Activated naive CD4-positive, alpha-beta T cell treated with anti-CD3 and anti-CD28 coated beads, Interleukin-2, amount 10 ng/mL, durations not matched to agents 7 days and 5 days (primary cell): ENCODE measurements around the gene CD300C.

ENCODE experiments used
- CTCF ChIA-PET: fragments of 350-600 bp; sonication (Branson Sonifier 250); formaldehyde crosslinking; loops from one replicate; lab custom pipeline; 2021; ENCODE audit warnings: antibody characterized with exemption; lab: Charles Lee
- DNase-seq: peaks from one replicate; pipeline ENCODE4 v3.0.0-alpha.2; 2020
- H3K27ac Mint-ChIP-seq: one replicate; pipeline ENCODE4 v1.8.0; 2021; ENCODE audit warnings: mild to moderate bottlenecking, moderate library complexity, mixed read lengths
- H3K27me3 Mint-ChIP-seq: one replicate; pipeline ENCODE4 v1.8.0; 2021; ENCODE audit warnings: mild to moderate bottlenecking, mixed read lengths
- H3K36me3 Mint-ChIP-seq: one replicate; pipeline ENCODE4 v1.8.0; 2021; ENCODE audit warnings: mixed read lengths
- H3K4me1 Mint-ChIP-seq: one replicate; pipeline ENCODE4 v1.8.0; 2021; ENCODE audit warnings: mixed read lengths
- H3K4me3 Mint-ChIP-seq: one replicate; pipeline ENCODE4 v1.8.0; 2021; ENCODE audit warnings: mild to moderate bottlenecking, moderate library complexity, mixed read lengths
- H3K9me3 Mint-ChIP-seq: one replicate; pipeline ENCODE4 v1.8.0; 2021; ENCODE audit warnings: mixed read lengths

The CD300C gene

DNA sequence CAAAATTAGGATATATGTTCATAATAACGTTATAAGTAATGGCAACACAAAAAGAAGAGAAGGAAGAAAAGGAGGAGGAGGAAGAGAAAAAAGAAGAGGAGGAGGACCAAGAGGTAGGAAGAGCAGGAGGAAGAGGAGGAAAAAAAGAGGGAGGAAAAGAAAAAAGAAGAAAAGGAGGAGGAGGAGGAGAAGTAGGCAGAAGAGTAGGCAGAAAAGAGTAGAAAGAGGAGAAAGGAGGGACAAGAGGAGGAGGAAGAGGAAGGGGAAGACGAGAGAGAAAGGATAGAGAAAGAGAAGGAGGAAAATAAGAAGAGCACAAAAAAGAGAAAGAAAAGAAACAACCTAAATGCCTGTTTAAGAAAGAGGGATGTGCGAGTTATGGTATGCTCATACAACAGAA is 9.0 kb downstream of the CD300C start:
- DNase-seq, result no peak
- Mint-ChIP-seq H3K27ac (no peak overlapping the region), H3K4me3 (no peak overlapping the region), H3K27me3 (peaks cover 70% of the 10 kb centered on the region), H3K4me1 (peaks cover 2% of the 10 kb centered on the region), H3K36me3 (no peaks in the 10 kb centered on the region), H3K9me3 (no peaks in the 10 kb centered on the region)
- CTCF ChIA-PET, result no interaction called here

DNA sequence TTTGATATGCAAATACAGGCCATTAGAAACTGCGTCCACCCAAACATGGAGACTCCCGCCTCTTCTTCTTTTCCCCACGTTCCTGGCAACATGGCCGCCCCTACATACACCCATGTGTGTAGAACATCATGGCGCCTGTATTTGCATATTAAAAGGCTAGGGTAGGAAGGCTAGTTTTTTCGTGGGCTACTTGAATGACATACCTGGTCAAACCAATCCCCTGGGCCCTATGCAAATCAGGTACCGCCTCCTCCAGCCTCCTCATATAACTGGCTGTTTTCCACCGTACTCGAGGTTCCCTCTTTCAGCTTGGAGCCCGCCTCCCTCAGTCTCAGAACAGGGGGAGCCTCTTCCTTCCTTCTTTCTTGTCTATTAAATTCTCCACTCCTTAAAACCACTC is 13.8 kb downstream of the CD300C start:
- peaks cover 2% of the 10 kb centered on the region for H3K4me1 Mint-ChIP-seq
- H3K36me3 Mint-ChIP-seq, result no peaks in the 10 kb centered on the region
- H3K9me3 Mint-ChIP-seq, result no peaks in the 10 kb centered on the region
- H3K27me3 Mint-ChIP-seq, result peaks cover 76% of the 10 kb centered on the region
- DNase-seq, result no peak
- H3K4me3 Mint-ChIP-seq, result no peak overlapping the region
- H3K27ac Mint-ChIP-seq, result no peak overlapping the region
- CTCF ChIA-PET, result interaction anchor here (0.6 to 3.2 kb wide), 11 partner anchors 11 to 238 kb away, joined by 3 to 29 read pairs (median 3); partner anchors contain the start of genes CD300C and GPR142

DNA sequence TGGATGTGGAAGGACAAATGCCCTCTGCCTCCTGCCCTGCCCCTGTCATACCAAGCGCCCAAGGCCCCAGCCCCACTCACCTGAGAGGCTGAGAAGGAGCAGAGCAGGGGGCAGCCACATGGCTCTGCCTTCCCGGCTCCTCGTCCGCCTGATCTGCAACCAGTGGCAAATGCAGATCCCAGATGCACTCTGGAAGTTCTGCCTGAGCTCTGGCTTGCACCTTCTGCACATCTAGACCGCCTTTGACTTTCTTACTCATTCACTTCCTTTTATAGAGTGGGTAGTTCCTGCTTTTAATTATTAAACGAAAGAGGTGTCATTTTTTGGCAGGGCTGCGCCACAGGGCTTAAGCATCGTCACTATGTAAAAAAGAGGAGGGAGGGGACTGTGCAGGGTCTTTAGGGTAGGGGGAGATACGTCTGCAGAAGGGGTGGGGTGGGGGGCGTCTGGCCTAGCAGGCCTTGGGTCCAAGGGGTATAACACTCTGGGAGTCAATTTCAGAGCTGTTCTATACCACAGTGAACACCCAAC is 14.6 kb downstream of the CD300C start, which contains the start of gene CD300LB:
TSS of gene CD300LB (minus strand) at position 245 of the 531 bp plus-strand sequence. CDS start at position 120, 125 bp downstream.
- no peak within 1 kb of the TSS for H3K27ac Mint-ChIP-seq
- CTCF ChIA-PET, result interaction anchor here (0.7 to 3.2 kb wide), 3 partner anchors 19 to 162 kb away, joined by 3 to 29 read pairs (median 4); partner anchors contain the start of gene GPR142
- no peaks in the 10 kb centered on the region for H3K9me3 Mint-ChIP-seq
- peaks cover 2% of the 10 kb centered on the region for H3K4me1 Mint-ChIP-seq
- no peaks in the 10 kb centered on the region for H3K36me3 Mint-ChIP-seq
- peaks cover 74% of the 10 kb centered on the region for H3K27me3 Mint-ChIP-seq
- DNase-seq, result no peak
- H3K4me3 Mint-ChIP-seq, result no peak within 1 kb of the TSS

DNA sequence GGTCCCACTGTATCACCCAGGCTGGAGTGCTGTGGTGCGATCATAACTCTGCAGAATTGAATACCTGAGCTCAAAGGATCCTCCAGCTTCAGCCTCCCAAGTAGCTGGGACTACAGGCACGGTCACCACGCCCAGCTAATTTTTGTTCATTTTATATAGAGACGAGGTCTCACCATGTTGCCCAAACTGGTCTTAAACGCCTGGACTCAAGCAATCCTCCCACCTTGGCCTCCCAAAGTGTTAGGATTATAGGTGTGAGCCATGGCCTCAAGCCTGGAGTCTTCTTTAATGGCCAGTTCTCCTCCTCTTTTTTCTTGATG is 15.1 kb downstream of the CD300C start:
- DNase-seq, result no peak
- H3K4me3 Mint-ChIP-seq, result no peak overlapping the region
- H3K27me3 Mint-ChIP-seq, result peaks cover 77% of the 10 kb centered on the region
- CTCF ChIA-PET, result interaction anchor here (0.9 to 1.8 kb wide), 3 partner anchors 10 to 163 kb away, joined by 4 to 7 read pairs (median 4); partner anchors contain the start of gene GPR142
- peaks cover 2% of the 10 kb centered on the region for H3K4me1 Mint-ChIP-seq
- H3K36me3 Mint-ChIP-seq, result no peaks in the 10 kb centered on the region
- no peaks in the 10 kb centered on the region for H3K9me3 Mint-ChIP-seq
- H3K27ac Mint-ChIP-seq, result no peak overlapping the region

DNA sequence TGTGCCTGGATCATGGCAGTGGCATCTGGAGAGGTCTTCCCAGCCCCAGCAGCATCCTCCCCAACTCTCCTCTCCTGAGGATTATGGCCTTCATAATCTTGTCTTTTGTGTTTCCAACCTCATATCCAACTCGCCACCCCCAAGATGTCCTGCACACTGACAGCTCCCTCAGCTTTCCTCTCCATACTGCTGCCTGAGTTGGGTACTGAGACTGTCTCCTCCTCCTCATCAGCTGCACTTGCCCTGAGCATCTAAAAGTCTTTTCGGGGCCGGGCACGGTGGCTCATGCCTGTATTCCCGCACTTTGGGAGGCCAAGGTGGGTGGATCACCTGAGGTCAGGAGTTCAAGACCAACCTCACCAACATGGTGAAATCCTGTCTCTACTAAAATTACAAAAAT is 16.7 kb downstream of the CD300C start:
- DNase-seq, result no peak
- H3K27ac Mint-ChIP-seq, result no peak overlapping the region
- H3K4me3 Mint-ChIP-seq, result no peak overlapping the region
- no peaks in the 10 kb centered on the region for H3K9me3 Mint-ChIP-seq
- CTCF ChIA-PET, result interaction anchor here (1.1 to 1.8 kb wide), 4 partner anchors 8 to 262 kb away, joined by 3 to 4 read pairs (median 4); no protein-coding TSS in a partner anchor
- H3K27me3 Mint-ChIP-seq, result peaks cover 83% of the 10 kb centered on the region
- no peaks in the 10 kb centered on the region for H3K36me3 Mint-ChIP-seq
- H3K4me1 Mint-ChIP-seq, result peaks cover 2% of the 10 kb centered on the region

DNA sequence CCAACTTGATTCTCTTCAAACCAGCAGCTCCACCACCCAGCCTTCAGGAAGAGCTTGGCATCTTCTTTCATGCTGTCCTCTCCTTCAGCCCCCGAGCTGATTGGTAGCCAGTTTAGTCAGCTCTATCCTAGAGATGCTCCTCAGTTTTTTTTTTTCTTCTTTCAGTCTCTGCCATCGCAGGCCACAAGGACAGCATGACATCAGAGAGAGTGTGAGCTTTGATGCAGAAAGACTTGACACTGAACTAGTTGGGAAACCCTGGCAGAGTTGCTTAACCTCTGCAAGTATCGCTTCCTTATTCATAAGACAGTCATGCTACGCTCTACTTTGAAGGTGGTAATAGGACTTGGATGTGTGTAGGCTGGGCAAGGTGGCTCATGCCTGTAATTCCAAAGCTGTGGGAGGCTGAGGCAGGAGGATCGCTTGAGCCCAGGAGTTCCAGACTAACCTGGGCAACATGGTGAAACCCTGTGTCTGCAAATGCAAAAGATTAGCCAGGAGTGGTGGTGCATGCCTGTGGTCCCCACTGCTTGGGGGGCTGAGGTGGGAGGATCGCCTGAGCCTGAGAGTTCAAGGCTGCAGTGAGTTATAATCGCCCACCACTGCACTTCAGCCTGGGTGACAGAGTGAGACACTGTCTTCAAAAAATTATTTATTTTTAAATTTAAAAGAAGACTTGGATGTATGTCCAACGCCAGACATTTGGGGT is 17.3 kb downstream of the CD300C start:
- CTCF ChIA-PET, result interaction anchor here (0.7 to 1.5 kb wide), 4 partner anchors 150 to 264 kb away, joined by 3 to 4 read pairs (median 3); no protein-coding TSS in a partner anchor
- no peaks in the 10 kb centered on the region for H3K9me3 Mint-ChIP-seq
- no peak overlapping the region for H3K4me3 Mint-ChIP-seq
- H3K4me1 Mint-ChIP-seq, result peaks cover 2% of the 10 kb centered on the region
- H3K36me3 Mint-ChIP-seq, result no peaks in the 10 kb centered on the region
- no peak overlapping the region for H3K27ac Mint-ChIP-seq
- no peak for DNase-seq
- peaks cover 79% of the 10 kb centered on the region for H3K27me3 Mint-ChIP-seq

DNA sequence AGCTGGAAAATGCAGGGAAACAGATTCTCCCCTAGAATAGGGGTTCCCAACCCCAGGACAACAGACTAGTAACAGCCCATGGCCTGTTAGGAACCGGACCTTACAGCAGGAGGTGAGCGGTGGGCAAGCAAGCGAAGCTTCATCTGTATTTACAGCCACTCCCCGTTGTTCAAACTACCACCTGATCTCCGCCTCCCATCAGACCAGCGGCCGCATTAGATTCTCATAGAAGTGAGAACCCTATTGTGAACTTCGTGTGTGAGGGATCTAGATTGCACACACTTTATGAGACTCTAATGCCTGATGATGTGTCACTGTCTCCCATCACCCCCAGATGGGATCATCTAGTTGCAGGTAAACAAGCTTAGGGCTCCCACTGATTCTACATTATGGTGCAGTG is 18.2 kb downstream of the CD300C start:
- Mint-ChIP-seq H3K36me3 (no peaks in the 10 kb centered on the region), H3K4me1 (no peaks in the 10 kb centered on the region), H3K4me3 (no peak overlapping the region), H3K9me3 (no peaks in the 10 kb centered on the region), H3K27me3 (peaks cover 78% of the 10 kb centered on the region), H3K27ac (no peak overlapping the region)
- CTCF ChIA-PET, result interaction anchor here (0.7 to 1.1 kb wide), 2 partner anchors 159 to 265 kb away, joined by 3 to 4 read pairs; no protein-coding TSS in a partner anchor
- no peak for DNase-seq

DNA sequence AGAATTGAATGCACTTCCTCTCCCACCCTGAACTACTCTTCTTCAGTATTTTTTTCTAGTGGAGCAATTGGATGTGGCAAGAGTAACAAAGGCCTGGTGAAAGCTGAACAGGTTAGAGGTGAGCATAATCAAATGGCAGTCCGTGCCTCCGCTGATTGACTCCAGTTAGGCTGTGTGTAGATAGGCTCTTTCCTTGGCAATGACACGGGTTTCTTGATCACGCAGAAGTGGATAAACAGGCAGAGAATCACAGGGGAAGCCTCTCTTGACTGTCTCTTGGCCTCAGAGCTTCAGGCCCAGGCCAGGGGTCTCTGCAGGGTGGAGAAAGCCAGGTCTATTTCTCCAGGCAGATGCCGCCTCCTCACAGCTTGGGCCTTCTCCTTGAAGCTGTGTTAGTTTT is 18.8 kb downstream of the CD300C start:
- CTCF ChIA-PET, result interaction anchor here (1.4 kb wide), 1 partner anchor 159 kb away, joined by 3 read pairs; the partner anchor contains the start of gene GPR142
- H3K4me1 Mint-ChIP-seq, result no peaks in the 10 kb centered on the region
- H3K27me3 Mint-ChIP-seq, result peaks cover 78% of the 10 kb centered on the region
- H3K36me3 Mint-ChIP-seq, result no peaks in the 10 kb centered on the region
- no peak for DNase-seq
- H3K9me3 Mint-ChIP-seq, result no peaks in the 10 kb centered on the region
- no peak overlapping the region for H3K4me3 Mint-ChIP-seq
- H3K27ac Mint-ChIP-seq, result no peak overlapping the region

DNA sequence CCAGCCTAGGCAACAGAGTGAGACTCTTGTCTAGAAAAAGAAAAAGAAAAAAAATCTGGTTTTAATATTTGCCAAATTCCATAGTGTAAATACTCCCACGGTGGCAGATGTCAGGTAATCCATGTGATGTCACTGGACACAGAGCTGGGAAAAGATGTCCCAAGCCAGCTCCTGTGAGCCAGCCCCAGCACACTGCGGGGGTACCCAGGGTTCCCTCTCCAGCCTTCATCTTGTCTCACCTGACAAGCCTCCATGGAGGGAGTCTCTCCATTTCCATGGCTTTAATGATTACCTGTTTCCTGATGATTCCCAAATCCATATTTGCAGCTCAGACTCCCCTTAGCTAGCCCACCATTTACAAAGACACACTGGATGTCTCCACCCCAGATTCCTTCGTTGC is 19.2 kb downstream of the CD300C start:
- Mint-ChIP-seq H3K27ac (no peak overlapping the region), H3K9me3 (no peaks in the 10 kb centered on the region), H3K27me3 (peaks cover 79% of the 10 kb centered on the region), H3K36me3 (no peaks in the 10 kb centered on the region), H3K4me1 (peaks cover 2% of the 10 kb centered on the region), H3K4me3 (no peak overlapping the region)
- DNase-seq, result no peak
- CTCF ChIA-PET, result interaction anchor here (1.4 to 1.9 kb wide), 3 partner anchors 75 to 159 kb away, joined by 3 to 7 read pairs (median 5); partner anchors contain the start of gene GPR142

DNA sequence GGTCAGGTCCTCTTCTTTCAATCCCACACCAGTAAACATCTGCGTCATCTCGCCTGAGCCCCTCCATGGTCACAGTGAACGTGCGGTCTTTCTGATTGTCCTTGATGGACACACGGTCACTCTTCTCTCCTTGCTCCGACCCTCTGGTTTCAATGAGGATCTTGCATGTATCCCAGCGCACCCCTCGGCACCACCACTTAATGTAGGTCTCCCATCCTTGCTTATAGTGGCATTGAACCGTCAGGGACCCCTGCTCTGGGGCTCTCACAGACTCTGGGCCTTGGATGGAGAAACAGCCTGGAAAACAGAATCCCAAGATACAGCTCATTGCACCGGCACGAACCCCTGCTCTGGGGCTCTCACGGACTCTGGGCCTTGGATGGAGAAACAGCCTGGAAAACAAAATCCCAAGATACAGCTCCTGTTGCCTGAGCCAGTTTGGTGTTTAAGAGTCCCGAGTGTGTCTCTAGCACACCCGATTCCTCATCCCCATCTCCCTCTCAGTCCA is 20.1 kb downstream of the CD300C start:
- Mint-ChIP-seq H3K36me3 (no peaks in the 10 kb centered on the region), H3K27me3 (peaks cover 79% of the 10 kb centered on the region), H3K4me3 (no peak overlapping the region), H3K27ac (no peak overlapping the region), H3K4me1 (peaks cover 8% of the 10 kb centered on the region), H3K9me3 (no peaks in the 10 kb centered on the region)
- CTCF ChIA-PET, result interaction anchor here (0.7 to 1.9 kb wide), 4 partner anchors 52 to 158 kb away, joined by 3 to 7 read pairs (median 4); partner anchors contain the start of gene GPR142
- DNase-seq, result no peak

DNA sequence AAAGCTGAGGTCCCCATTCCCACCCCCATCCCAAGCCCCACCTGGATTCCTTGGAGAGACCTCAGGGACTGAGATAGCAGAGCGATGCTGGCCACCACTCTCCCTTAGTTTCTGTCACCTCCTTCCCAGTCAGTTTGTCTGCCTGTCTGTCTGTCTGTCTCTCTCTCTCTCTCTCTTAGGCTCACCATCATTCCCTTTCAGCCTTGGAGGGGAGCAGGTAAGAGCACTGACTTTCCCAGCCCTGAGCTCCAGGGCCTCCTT is 20.5 kb downstream of the CD300C start:
- Mint-ChIP-seq H3K9me3 (no peaks in the 10 kb centered on the region), H3K4me3 (no peak overlapping the region), H3K27me3 (peaks cover 78% of the 10 kb centered on the region), H3K4me1 (peaks cover 8% of the 10 kb centered on the region), H3K36me3 (no peaks in the 10 kb centered on the region), H3K27ac (no peak overlapping the region)
- no peak for DNase-seq
- CTCF ChIA-PET, result interaction anchor here (1.4 to 1.9 kb wide), 2 partner anchors 77 to 146 kb away, joined by 5 to 7 read pairs; no protein-coding TSS in a partner anchor

DNA sequence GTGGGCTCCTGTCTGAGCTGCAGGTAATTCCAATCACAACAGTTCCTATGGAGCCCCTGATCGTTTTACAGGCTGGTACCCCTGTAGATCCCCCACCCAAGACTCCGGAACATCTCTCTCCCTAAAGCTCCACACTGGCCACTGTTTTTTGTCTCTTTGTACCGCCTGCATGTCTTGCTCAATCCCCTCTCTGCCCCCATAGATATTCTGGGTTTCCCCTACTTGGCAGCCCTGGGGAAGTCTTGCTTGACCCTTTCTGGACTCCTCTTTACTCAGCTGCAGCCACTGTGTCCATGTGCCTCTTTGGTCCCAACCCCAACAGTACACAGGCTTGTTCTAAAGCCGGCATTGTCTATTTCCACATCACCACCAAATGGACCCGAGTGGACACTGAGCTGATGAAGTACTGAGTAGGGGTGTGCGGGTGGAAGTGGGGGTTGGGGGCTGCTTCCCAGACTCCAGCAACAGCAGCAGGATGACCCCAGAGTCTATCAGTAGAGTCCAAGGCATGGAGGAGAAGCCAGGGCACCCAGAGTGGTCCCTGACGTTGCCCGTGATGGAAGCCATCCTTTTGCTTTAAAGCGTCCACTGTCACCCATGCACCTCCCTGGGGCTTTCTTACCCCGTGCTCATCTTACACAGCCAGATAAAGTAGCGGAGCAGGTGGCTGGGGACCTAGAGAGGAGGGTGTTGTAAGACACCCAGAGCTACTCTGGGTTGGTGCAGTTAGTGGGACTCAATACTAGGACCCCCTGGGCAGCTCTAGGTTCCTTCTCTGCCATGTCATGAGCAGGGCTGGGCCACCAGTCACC is 21.1 kb downstream of the CD300C start:
- peaks cover 10% of the 10 kb centered on the region for H3K4me1 Mint-ChIP-seq
- no peak for DNase-seq
- CTCF ChIA-PET, result interaction anchor here (1.9 kb wide), 1 partner anchor 146 kb away, joined by 5 read pairs; no protein-coding TSS in a partner anchor

DNA sequence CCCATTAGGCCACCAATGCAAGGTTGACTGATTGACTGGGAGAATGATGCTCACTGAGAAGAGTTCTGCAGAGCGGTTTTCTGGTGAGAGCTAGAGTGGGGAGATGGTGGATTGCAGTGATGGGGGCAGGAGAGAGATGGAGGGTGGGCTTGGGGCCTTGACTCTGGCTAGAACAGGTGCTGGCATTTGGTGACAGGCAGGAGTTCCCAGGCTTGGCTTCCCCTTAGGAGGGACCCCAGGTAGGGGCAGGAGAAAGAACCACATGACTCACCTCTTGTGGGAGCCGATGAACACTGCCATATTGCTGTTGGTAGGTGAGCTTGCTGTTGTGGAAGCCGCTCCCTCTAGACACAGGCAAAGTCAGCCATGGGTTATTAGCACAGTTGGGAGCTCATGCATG is 22.6 kb downstream of the CD300C start:
- H3K4me3 Mint-ChIP-seq, result no peak overlapping the region
- no peak overlapping the region for H3K27ac Mint-ChIP-seq
- peaks cover 67% of the 10 kb centered on the region for H3K27me3 Mint-ChIP-seq
- CTCF ChIA-PET, result no interaction called here
- no peak for DNase-seq
- no peaks in the 10 kb centered on the region for H3K36me3 Mint-ChIP-seq
- peaks cover 5% of the 10 kb centered on the region for H3K9me3 Mint-ChIP-seq
- H3K4me1 Mint-ChIP-seq, result peaks cover 10% of the 10 kb centered on the region

More for the DNA sequence above, 21.1 kb downstream of the CD300C start:
- Mint-ChIP-seq H3K27ac (no peak overlapping the region), H3K9me3 (no peaks in the 10 kb centered on the region), H3K36me3 (no peaks in the 10 kb centered on the region), H3K4me3 (no peak overlapping the region), H3K27me3 (peaks cover 72% of the 10 kb centered on the region)
